Measurements from ENCODE around the gene ETNK1.

- no peak for TF ChIP-seq CTCF (IDR thresholded peaks at IDR 0.05; ENCODE audit: poor library complexity)
- TF ChIP-seq EZH2 (IDR thresholded peaks at IDR 0.05; ENCODE audit: borderline replicate concordance): no peak
- no peak for TF ChIP-seq EZH2phosphoT487 (IDR thresholded peaks at IDR 0.05; ENCODE audit: low read depth, severe bottlenecking, unreplicated experiment)
These were observed 8.9 kb upstream of the ETNK1 start for GRCh38 chr12:22615963-22616501.
